HUES64 (cell line): Measurements from ENCODE around the gene TMEM117.

Experiments
- H3K27ac ChIP-seq: 2 replicates; pipeline ENCODE4 v1.7.0; 2013; ENCODE audit warnings: low read depth, low read length, inconsistent platforms
- H3K27me3 ChIP-seq: 2 replicates; pipeline ENCODE4 v1.6.1; 2013; ENCODE audit warnings: mild to moderate bottlenecking, low read length; ENCODE audit not compliant: insufficient read depth
- H3K36me3 ChIP-seq: 2 replicates; pipeline ENCODE4 v1.6.1; 2013; ENCODE audit warnings: mild to moderate bottlenecking, low read length; ENCODE audit not compliant: insufficient read depth
- H3K4me1 ChIP-seq: 2 replicates; pipeline ENCODE4 v1.6.1; 2013; ENCODE audit warnings: mild to moderate bottlenecking, low read length, moderate library complexity; ENCODE audit not compliant: insufficient read depth
- H3K4me3 ChIP-seq: 2 replicates; pipeline ENCODE4 v1.5.1; 2013; ENCODE audit warnings: mild to moderate bottlenecking, low read length, moderate library complexity
- H3K9ac ChIP-seq: 2 replicates; pipeline ENCODE4 v1.6.1; 2013; ENCODE audit warnings: mild to moderate bottlenecking, low read depth, low read length
- H3K9me3 ChIP-seq: 2 replicates; pipeline ENCODE4 v1.6.1; 2013; ENCODE audit warnings: low read depth, low read length; ENCODE audit not compliant: insufficient read depth
- WGBS: fragments of 150-250, 120-280 bp; methylation state at CpG from one replicate; pipeline ENCODE4 v1.1.7; 2013; ENCODE audit warnings: missing lambda C conversion rate; 5-methylcytosine and 5-hydroxymethylcytosine counted together

TMEM117 gene

GRCh38 chr12:44433659-44434058 lies 597.8 kb downstream of the TMEM117 start:
- Histone ChIP-seq H3K4me1 (peaks cover 11% of the 10 kb centered on the region), H3K36me3 (no peaks in the 10 kb centered on the region), H3K9ac (no peak overlapping the region), H3K4me3 (no peak overlapping the region), H3K27ac (no peak overlapping the region), H3K27me3 (no peaks in the 10 kb centered on the region), H3K9me3 (no peaks in the 10 kb centered on the region)
- WGBS, result 89% methylated on average over 1 of the region's 1 CpG

GRCh38 chr12:44436756-44437155 lies 600.9 kb downstream of the TMEM117 start:
- H3K9ac ChIP-seq, result no peak overlapping the region
- no peaks in the 10 kb centered on the region for H3K4me1 ChIP-seq
- no peaks in the 10 kb centered on the region for H3K36me3 ChIP-seq
- H3K27ac ChIP-seq, result no peak overlapping the region
- H3K27me3 ChIP-seq, result no peaks in the 10 kb centered on the region
- H3K4me3 ChIP-seq, result no peak overlapping the region
- WGBS, result 90% methylated on average over 5 of the region's 5 CpGs
- no peaks in the 10 kb centered on the region for H3K9me3 ChIP-seq
